Lower leg skin (tissue), 4 donors: ENCODE data around the gene ZKSCAN8. TPM values are rescaled to one million over a fixed set of nuclear protein-coding genes. Genes with fewer than 3 reads are reported as not detected.

ENCODE experiments used
- DNase-seq, 2 donors: peaks; one replicate each; pipeline ENCODE4 v3.0.0-alpha.2; 2019; ENCODE audit warnings: low spot score in 2 of 2
- H3K4me3 ChIP-seq: fragments of 200-600 bp; sonication (generic); 2 replicates; pipeline ENCODE4 v1.5.1; 2017; ENCODE audit warnings: mild to moderate bottlenecking, low read depth; ENCODE audit not compliant: poor library complexity, severe bottlenecking
- POLR2A ChIP-seq, 2 donors: fragments of 450-650 bp; IDR thresholded peaks; one replicate each; pipeline ENCODE4 v1.6.1; 2016 to 2017; ENCODE audit warnings: antibody characterized with exemption in 2 of 2, mild to moderate bottlenecking in 1 of 2, moderate library complexity in 1 of 2
- WGBS, 2 donors: methylation state at CpG; one replicate each; pipeline ENCODE4 v1.1.5; 2018; 5-methylcytosine and 5-hydroxymethylcytosine counted together
- intact Hi-C: fragments of 100-400 bp; cut with DNase I; formaldehyde crosslinking; loops from one replicate; pipeline ENCODE4 v1.15.0; 2023; ENCODE audit warnings: low total_unique reads
- total RNA-seq, 4 donors: library from RNA; depleted of rRNA; stranded (reverse); fragments of >200 nt; gene quantifications; one replicate each; pipeline ENCODE4 v1.1.0, GENCODE V29; 2016
- TF ChIP-seq, protein P1 (sequence below), 3 donors: fragments of 450-650 bp; IDR thresholded peaks; one replicate each; pipeline ENCODE4 v1.5.1; 2016; ENCODE audit warnings: antibody characterized with exemption in 3 of 3, mild to moderate bottlenecking in 3 of 3, moderate library complexity in 2 of 3

ZKSCAN8 gene
- total RNA-seq, 4 donors from 2014 or later: 10.5 to 16.5 (median 11.3) TPM

GRCh38 chr6:28160233-28160632 lies 18.6 kb downstream of the ZKSCAN8 start:
- 65 to 73% methylated on average over 2 of the region's 2 CpGs for WGBS, 2 donors
- intact Hi-C loops: no loop called here
- no peak overlapping the region for H3K4me3 ChIP-seq
- no peak for TF ChIP-seq POLR2A (IDR thresholded peaks at IDR 0.05)
- TF ChIP-seq, protein P1, sequence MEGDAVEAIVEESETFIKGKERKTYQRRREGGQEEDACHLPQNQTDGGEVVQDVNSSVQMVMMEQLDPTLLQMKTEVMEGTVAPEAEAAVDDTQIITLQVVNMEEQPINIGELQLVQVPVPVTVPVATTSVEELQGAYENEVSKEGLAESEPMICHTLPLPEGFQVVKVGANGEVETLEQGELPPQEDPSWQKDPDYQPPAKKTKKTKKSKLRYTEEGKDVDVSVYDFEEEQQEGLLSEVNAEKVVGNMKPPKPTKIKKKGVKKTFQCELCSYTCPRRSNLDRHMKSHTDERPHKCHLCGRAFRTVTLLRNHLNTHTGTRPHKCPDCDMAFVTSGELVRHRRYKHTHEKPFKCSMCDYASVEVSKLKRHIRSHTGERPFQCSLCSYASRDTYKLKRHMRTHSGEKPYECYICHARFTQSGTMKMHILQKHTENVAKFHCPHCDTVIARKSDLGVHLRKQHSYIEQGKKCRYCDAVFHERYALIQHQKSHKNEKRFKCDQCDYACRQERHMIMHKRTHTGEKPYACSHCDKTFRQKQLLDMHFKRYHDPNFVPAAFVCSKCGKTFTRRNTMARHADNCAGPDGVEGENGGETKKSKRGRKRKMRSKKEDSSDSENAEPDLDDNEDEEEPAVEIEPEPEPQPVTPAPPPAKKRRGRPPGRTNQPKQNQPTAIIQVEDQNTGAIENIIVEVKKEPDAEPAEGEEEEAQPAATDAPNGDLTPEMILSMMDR (IDR thresholded peaks at IDR 0.05): no peak
- no peak for DNase-seq

DNA sequence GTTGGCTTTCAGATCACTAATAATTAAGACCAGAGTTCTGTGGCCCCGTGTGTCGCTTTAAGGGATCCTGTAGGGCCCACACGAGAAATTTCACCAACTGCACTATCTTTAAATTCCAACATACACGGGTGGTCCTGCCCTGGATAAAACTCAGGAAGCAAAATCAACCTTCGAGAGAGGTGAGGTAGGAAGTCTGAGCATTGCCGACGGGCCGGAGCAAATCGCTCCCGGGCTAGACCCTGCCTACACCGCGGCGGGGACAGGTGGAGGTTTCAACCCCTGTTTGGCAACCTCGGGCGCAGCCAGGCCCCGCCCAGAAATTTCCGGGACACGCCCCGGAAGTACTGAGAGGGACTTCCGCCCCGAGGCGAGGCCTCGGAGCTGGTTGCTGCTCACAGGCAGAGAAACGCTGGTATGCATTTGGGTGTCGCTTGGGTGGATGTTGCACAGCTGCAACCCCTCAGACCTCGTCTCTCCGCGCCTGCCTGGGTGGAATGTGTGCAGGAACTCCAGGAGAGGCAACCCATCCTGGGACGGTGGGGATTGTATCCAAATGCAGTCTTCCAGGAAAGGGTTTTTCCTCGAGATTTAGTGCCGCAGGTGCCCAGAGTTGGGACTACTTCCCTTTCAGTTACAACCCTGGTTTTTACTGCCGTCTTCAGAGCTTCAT lies 19.9 kb downstream of the ZKSCAN8 start:
- DNase-seq: peak; percentile 34 to 87
- TF ChIP-seq, protein P1 (IDR thresholded peaks at IDR 0.05): no peak
- TF ChIP-seq POLR2A (IDR thresholded peaks at IDR 0.05): no peak
- 3 to 4% methylated on average over 25 to 32 of the region's 32 CpGs for WGBS, 2 donors
- intact Hi-C loops: no loop called here
- H3K4me3 ChIP-seq: peak overlapping the region; percentile 20

DNA sequence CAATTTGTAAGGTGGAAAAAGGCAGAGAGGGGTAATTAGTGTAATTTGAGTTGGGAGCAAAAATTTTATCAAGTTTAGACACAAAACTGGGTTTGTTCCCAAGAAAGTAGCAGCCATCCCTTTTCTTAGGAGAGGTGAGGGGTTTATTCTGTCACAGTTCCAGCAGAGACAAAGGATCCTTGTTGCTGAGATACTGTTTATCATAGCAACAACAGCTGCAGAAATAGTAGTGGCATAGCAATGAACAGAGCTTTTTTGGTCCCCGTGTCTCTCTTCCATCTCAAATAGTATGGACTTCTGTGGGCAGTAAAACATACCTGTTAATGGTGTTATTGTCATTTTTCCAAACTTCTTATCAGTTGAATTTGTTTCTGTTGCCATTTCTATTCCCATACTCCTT lies 23.9 kb downstream of the ZKSCAN8 start:
- TF ChIP-seq, protein P1 (IDR thresholded peaks at IDR 0.05): no peak
- TF ChIP-seq POLR2A (IDR thresholded peaks at IDR 0.05): no peak
- H3K4me3 ChIP-seq: no peak overlapping the region
- 81 to 85% methylated on average over 1 of the region's 1 CpG for WGBS, 2 donors
- intact Hi-C loops: no loop called here
- DNase-seq: no peak

DNA sequence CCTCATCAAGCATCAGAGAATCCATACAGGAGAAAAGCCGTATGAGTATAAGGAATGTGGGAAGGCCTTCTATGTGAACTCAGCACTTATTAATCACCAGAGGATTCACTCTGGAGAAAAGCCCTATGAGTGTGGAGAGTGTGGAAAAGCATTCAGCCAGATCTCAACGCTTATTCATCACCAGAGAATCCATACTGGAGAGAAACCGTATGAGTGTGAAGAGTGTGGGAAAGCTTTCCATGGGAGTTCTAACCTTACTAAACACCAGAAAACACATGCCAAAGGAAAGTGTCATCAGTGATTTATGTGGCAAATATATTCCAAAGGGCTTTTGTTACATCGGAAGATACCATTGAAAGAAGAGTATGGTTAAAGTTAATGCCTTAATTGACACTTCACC lies 25.4 kb downstream of the ZKSCAN8 start:
- intact Hi-C loops: no loop called here
- DNase-seq: no peak
- no peak overlapping the region for H3K4me3 ChIP-seq
- WGBS, 2 donors: 83 to 84% methylated on average over 4 of the region's 4 CpGs
- TF ChIP-seq, protein P1 (IDR thresholded peaks at IDR 0.05): no peak
- no peak for TF ChIP-seq POLR2A (IDR thresholded peaks at IDR 0.05)

DNA sequence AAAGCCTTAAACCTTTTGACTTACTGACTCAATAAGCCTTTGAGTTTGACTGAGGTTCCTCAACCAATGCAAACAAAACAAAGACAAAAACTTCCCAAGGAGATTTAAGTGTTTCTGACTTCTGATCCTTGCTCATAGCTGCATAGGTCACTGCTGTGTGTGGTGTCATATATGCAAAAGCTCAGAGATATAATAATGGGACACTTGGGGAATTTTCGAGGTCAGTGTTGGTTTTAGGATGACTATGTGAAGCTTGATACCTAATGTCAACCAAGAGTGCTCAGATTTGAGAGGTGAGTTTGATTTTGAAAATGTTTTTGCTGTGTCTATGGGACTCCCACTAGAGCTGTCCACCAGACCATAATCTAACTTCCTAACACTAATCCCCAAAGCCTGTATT lies 26.2 kb downstream of the ZKSCAN8 start:
- intact Hi-C loops: no loop called here

More for the DNA sequence above, 26.2 kb downstream of the ZKSCAN8 start:
- no peak for DNase-seq
- H3K4me3 ChIP-seq: no peak overlapping the region
- TF ChIP-seq, protein P1 (IDR thresholded peaks at IDR 0.05): no peak
- TF ChIP-seq POLR2A (IDR thresholded peaks at IDR 0.05): no peak
- WGBS, 2 donors: 72 to 81% methylated on average over 1 of the region's 1 CpG
